H4 (cell line): Measurements from ENCODE around the gene ACOXL. TPM values are rescaled to one million over a fixed set of nuclear protein-coding genes. Genes with fewer than 3 reads are reported as not detected.

Experiments used
- DNase-seq: peaks from one replicate; pipeline ENCODE4 v3.0.0-alpha.2; 2015; ENCODE audit warnings: low spot score
- total RNA-seq: library from RNA; depleted of rRNA; stranded (reverse); fragments of >200 nt; shearing (Covaris generic); gene quantifications from 2 replicates; pipeline ENCODE4 v1.2.3, GENCODE V29; 2014

Gene ACOXL
- total RNA-seq, 1 experiment from 2014 or later = not detected

DNA sequence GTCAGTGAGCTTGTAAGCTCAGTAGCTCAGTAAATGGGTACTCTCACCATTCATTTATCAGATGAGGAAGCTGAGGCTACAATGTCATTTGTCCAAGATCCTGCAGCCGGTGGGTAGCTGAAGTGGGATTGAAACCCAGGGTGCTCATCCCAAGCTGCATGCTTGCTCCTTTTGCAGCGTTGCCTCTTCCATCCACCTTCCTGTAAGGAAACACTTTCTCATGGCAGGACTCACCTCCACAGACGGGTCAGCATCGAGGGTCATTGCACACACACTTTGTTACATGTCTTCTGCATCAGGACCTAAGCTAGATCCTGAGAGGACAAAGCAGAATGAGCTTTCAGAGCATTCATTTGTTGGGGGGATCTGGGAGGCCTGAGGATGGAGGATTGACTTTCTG lies 60.7 kb downstream of the ACOXL start:
- DNase-seq = no peak

- no peak for DNase-seq
These were observed 62.0 kb downstream of the ACOXL start for GRCh38 chr2:110794390-110794789.

GRCh38 chr2:110794951-110795350 lies 62.6 kb downstream of the ACOXL start:
- DNase-seq = no peak

DNA sequence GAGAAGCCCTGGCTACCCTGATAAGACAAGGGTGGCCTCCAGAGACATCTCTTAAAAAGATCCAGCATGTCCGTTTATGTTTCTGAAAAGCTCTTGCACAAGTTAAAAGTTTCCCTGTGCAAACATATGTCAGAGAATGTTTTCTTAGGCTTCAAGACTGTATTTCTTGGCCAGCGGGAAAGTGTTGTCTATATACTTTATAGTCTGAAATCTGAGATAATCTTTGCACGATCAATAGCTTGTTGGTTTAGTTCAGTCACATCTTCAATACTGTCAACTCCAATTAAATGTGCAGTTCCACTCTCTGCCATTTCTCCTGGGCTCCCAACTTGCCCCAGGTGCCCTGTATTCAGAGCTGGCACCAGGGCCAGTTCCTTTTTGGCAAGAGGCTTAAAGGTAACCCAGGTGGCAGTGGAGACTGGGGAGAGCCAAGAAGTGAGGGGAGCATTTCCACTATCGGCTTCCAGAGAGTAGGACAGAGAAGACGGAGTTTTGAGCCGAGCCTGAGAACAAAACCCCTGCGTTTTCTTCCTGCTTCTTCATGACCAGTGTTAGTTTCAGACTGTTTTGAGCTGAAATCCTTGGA lies 64.4 kb downstream of the ACOXL start:
- no peak for DNase-seq

DNA sequence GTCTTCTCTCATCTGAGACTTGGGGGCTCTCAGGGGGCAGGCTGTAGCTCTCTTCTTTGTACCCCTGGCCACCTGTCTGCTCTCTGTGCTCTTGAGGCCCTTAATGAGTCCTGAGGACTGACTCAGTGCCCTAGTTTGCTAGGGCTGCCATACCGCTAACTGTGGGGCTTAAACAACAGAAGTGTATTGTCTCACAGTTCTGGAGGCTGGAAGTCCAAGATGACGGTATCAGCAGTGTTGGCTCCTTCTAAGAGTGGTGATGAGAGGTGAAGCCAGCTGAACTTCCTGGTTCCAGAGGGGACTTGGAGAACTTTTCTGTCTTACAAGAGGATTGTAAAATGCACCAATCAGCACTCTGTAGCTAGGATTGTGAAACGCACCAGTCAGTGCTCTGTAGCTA lies 67.0 kb downstream of the ACOXL start:
- no peak for DNase-seq

DNA sequence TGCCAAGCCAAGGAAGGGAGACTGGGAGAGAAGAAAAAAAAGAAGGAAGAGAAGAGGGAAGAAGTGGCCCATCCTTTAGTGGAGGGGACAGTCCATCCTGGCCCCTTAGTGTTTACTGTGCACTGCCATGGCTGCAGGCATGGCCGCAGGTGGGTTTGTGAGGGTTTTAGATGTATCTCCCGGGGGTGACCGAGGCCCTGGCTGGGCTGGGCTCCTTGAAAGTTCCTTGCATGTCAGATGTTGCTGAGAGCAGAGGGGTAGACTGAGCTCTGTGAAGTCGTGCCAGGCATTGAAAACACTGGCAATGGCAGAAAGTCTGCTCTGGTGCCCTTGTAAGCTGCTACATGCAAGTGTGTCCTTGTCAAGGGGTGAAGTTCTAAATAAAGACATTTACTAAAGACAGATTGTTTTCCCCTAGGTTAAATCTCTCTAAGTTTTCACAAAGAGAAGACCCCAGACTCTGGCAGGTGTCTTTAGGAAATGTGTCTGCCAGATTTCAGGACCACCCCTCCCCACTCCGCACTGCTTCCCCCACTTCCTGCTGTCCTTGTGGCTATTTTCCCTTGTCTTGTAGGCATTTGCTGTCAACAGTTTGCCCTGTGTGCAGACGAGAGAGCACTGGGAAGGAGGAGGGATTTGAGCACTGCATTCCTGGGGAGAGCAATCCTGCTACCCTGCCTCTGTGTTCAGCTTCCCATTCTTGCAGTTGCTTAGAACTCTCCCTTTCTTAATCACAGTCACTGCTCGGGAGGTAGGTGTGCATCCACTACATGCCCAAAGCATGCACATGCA lies 68.4 kb downstream of the ACOXL start:
- no peak for DNase-seq

DNA sequence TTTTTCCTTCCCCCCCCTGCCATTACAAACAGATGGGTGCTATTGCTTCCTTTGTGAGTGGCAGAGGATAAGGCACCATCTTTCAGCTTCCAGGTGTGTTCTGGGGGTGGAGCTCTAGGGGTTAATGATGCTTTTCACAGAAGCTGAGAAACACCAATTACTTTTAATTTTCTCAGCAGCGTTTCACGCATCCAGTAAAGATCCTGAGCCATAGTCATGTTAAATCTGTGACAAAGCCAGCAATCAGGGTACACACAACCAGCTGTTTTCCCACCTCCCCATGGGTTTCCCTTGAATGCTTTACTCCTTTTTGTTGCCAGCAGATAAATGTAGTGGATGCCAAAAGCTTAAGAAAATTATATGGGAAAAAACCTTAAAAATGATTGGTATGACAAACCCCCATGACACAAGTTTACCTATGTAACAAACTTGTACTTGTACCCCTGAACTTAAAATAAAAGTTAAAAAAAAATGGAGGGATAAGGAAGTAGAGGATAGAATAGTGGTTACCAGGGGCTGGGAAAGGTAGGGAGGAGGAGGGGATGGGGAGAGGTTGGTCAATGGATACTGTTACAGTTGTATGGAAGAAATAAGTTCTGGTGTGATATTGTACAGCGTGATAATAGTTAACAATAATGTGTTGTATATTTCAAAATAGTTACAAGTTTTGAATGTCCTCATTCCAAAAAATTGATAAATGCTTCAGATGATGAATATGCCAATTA lies 70.0 kb downstream of the ACOXL start:
- DNase-seq = no peak

GRCh38 chr2:110804433-110804832 lies 72.1 kb downstream of the ACOXL start:
- DNase-seq = no peak

- no peak for DNase-seq
These were observed 72.5 kb downstream of the ACOXL start for GRCh38 chr2:110804915-110805314.

- no peak for DNase-seq
These were observed 73.6 kb downstream of the ACOXL start for GRCh38 chr2:110805894-110806452.

DNA sequence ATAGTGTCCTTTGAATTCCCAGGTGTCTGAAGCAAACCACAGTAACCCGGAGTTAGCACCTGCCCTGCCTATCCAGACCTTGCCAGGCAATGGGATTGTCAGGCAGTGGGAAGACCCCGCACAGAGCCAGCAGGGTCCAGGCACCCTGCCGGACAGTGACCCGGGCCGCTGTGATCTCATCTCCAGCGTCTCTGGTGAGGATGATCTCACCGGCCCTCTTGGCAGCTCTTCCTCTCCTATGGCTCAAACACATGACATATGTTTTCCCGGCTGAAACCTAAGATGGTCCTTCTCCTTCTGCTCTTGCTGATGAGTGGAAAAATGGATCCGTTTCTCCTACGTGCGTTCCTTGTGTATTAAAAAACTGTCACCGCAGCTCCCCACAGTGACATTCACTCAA lies 75.1 kb downstream of the ACOXL start:
- DNase-seq = no peak

- no peak for DNase-seq
These were observed 78.0 kb downstream of the ACOXL start for GRCh38 chr2:110810404-110810803.

DNA sequence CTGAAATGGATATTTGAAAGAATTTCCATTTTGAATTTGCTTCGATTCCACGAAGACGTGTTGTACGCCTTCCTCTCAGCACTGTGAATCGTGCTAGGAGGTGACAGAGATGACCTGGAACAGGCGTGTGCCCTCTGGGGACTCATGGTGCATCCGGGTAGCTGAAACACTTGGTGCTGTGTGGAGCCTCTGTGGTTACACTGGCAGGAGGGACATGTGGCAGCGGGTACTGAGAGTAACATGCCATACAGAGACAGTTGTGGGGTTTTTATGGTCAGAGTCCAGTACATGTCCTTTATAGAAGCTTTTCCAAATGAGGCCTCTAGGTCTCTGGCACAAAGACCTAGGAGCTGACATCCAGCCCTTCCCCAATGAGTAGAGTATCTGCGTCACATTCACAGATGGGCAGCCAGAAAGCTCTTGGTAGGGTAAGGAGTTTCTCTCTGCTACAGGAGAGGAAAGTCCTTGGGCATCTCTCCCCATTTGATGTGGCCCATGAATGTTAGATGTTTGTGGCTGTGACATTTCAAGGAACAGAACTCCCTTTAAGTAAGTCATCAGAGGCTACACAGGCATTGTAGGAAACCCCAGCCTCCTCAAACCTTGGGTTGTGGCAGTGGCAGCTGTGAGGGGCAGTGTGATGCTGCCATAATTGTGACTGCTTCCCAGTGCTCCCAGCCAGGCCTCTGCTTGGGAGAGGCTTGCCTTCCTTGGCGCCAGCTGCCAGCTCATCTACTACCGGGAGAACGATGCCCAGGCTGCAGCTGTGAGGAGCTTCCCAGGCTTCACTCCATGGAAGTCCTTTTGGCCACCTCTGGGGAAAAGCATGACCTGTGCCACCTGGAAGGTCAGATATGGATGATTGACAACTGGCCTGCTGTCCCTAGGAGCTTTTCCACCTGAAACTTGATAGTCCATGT lies 80.6 kb downstream of the ACOXL start:
- DNase-seq = no peak

- DNase-seq = no peak
These were observed 81.5 kb downstream of the ACOXL start for GRCh38 chr2:110813896-110814295.

DNA sequence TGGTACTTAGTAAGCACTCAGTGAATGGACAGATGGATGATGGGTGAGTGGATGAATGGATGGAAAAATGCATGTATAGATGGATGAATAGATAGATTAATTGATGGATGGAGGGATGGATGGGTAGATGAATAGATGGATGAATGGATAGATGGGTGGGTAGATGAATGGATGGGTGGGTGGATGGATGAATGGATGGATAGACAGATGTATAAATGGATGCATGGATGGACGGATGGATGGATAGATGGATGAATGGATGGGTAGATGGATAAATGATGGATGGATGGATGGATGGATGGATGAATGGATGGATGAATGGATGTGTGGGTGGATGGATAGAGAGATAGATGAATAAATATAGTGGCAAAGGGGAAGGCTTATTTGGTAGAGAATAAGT lies 83.6 kb downstream of the ACOXL start:
- no peak for DNase-seq

DNA sequence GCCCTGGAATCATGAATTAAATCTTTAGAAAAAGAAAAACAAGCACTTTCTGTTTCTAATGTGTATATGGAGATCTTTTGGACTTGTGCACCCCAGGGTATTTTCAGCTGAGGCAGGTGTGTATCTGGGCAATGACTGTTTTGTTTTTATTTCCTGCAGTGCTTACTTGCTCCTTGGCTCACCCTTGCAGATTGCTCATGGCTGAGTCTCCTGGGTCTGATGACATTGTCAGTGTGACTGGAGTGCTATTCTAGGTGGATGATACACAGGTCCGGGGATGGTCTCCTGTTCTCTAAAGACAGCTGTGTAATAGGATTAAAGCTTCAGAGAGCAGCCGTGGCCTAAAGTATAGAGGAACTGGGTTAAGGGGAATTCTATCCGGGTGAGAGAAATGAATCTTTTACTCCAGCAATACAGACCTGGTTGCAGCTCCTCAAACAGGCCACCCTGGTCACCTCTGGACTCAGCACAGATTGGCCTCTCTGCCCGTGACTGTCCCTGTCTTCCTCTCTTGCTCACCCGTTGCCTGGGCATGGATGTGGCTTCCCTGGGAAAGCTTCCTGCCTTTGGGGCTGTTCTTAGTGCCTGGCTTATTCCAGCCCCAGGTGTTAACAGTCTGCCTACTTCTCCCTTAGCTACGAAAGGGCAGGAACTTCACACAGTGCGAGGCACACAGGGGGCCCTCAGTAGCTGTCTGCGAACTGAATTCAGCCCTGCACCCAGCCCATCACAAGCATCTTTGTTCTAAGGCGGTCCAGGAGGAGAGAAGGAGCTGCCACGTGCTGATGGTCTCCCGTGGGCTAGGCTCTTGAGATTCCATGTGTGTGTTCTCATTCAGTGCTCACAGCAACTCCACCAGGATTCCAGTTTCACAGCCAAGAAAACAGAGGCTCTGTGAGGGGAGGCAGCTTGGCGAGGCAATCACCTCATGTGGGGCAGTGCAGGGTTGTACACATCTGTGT lies 84.3 kb downstream of the ACOXL start:
- DNase-seq = no peak

GRCh38 chr2:110818767-110819481 lies 86.6 kb downstream of the ACOXL start:
- no peak for DNase-seq

DNA sequence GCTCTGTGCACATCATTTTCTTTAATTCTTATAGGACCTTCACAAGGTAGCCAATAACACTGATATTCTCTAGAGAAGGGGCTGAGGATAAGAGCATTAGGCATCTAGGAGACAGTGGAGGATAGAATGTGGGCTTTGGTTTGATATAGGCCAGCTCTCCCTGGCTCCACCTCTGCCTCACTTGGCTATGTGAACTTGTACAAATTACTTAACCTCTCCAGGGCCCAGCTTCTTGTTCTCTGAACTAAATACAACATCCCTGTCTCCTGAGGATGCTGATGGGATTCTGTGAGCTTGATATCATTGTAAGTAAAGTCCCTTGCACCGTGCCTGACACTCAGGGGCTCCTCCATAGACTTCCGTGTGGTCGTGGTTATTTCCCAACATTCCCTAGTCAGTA lies 87.3 kb downstream of the ACOXL start:
- DNase-seq = no peak

DNA sequence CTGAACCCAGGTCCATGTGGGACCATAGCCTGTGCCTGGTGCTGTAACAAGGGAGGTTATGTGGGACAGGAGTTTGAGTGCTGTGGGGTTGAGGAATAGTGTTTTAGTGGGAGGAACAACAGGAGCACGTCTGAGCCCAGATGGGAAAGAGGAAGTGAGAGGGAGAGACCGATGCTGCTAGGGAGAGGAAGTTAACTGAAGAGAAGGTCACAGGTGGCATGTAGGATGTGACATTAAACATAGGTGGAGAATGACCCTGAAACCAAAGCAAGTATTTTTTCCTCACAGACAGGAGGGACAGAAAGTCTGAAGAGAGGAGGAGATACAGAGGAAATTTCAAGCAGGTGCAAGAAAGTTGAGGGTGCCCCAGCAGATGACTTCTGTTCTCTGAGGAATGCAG lies 87.8 kb downstream of the ACOXL start:
- no peak for DNase-seq

GRCh38 chr2:110823165-110823564 lies 90.8 kb downstream of the ACOXL start:
- no peak for DNase-seq
